Tibial nerve (tissue), 4 donors: ENCODE measurements around the gene SEL1L. TPM values are rescaled to one million over a fixed set of nuclear protein-coding genes. Genes with fewer than 3 reads are reported as not detected.

Experiments used
- DNase-seq, 2 donors: peaks; one replicate each; pipeline ENCODE4 v3.0.0-alpha.2; 2019; ENCODE audit warnings: low spot score in 2 of 2
- H3K27ac ChIP-seq, 4 donors: fragments of 200-600 bp; sonication (generic) in 3 of 4; one replicate each; pipeline ENCODE4 v1.5.1; 2017 to 2019; ENCODE audit warnings: mild to moderate bottlenecking in 1 of 4
- H3K27me3 ChIP-seq, 2 donors: fragments of 200-600 bp; sonication (generic) in 1 of 2; one replicate each; pipeline versions ENCODE4 v1.5.1 to v1.6.0; 2017 to 2019
- H3K36me3 ChIP-seq, 3 donors: fragments of 200-600 bp; sonication (generic); one replicate each; pipeline ENCODE4 v1.5.1; 2018 to 2019
- H3K4me1 ChIP-seq, 4 donors: fragments of 200-600 bp; sonication (generic) in 3 of 4; one replicate each; pipeline ENCODE4 v1.5.1; 2017 to 2019
- H3K4me3 ChIP-seq, 4 donors: fragments of 200-600 bp; sonication (generic) in 3 of 4; one replicate each; pipeline ENCODE4 v1.5.1; 2017 to 2019; ENCODE audit warnings: mild to moderate bottlenecking in 1 of 4, moderate library complexity in 1 of 4
- H3K9me3 ChIP-seq, 4 donors: fragments of 200-600 bp; sonication (generic) in 3 of 4; one replicate each; pipeline ENCODE4 v1.5.1; 2017 to 2019
- CTCF ChIP-seq, 5 experiments: fragments of 200-600 bp in 3 of 5; fragments of 450-650 bp in 2 of 5; sonication (generic) in 3 of 5; IDR thresholded peaks; one replicate each; pipeline ENCODE4 v1.5.1; 2016 to 2019; ENCODE audit warnings: antibody characterized with exemption in 5 of 5, mild to moderate bottlenecking in 3 of 5, moderate library complexity in 2 of 5
- EP300 ChIP-seq, 2 donors: sonication (generic); formaldehyde crosslinking; IDR thresholded peaks; one replicate each; pipeline ENCODE4 v1.6.1; 2017; ENCODE audit warnings: antibody characterized with exemption in 2 of 2, mild to moderate bottlenecking in 1 of 2
- POLR2A ChIP-seq, 2 donors: fragments of 450-650 bp; IDR thresholded peaks; one replicate each; pipeline ENCODE4 v1.6.1; 2017; ENCODE audit warnings: antibody characterized with exemption in 2 of 2, mild to moderate bottlenecking in 2 of 2, moderate library complexity in 2 of 2
- WGBS, 2 donors: methylation state at CpG; one replicate each; pipeline ENCODE4 v1.1.5; 2018; 5-methylcytosine and 5-hydroxymethylcytosine counted together
- total RNA-seq, 4 donors: library from RNA; depleted of rRNA; stranded (reverse); fragments of >200 nt; gene quantifications; one replicate each; pipeline ENCODE4 v1.1.0, GENCODE V29; 2016

Gene SEL1L
- total RNA-seq, 4 donors from 2014 or later, result 35.2 to 42.2 (median 40.1) TPM

GRCh38 chr14:81485781-81486180 is 47.9 kb downstream of the SEL1L start:
- Histone ChIP-seq H3K27ac (no peak overlapping the region), H3K4me3 (no peak overlapping the region), H3K36me3 (peaks cover 5 to 93% (median 16%) of the 10 kb centered on the region in 3 donors), H3K9me3 (no peaks in the 10 kb centered on the region), H3K27me3 (no peaks in the 10 kb centered on the region), H3K4me1 (no peaks in the 10 kb centered on the region)
- no peak for DNase-seq
- no peak for TF ChIP-seq CTCF (IDR thresholded peaks at IDR 0.05)
- TF ChIP-seq EP300 (IDR thresholded peaks at IDR 0.05), result no peak
- no peak for TF ChIP-seq POLR2A (IDR thresholded peaks at IDR 0.05)
- WGBS, 2 donors, result 89 to 91% methylated on average over 1 of the region's 1 CpG

GRCh38 chr14:81485372-81485771 is 48.3 kb downstream of the SEL1L start:
- H3K9me3 ChIP-seq, result no peaks in the 10 kb centered on the region
- TF ChIP-seq EP300 (IDR thresholded peaks at IDR 0.05) (no peak), POLR2A (IDR thresholded peaks at IDR 0.05) (no peak), CTCF (IDR thresholded peaks at IDR 0.05) (no peak)
- no peaks in the 10 kb centered on the region for H3K4me1 ChIP-seq
- H3K4me3 ChIP-seq, result no peak overlapping the region
- no peaks in the 10 kb centered on the region for H3K27me3 ChIP-seq
- no peak overlapping the region for H3K27ac ChIP-seq
- DNase-seq, result no peak
- 90 to 96% methylated on average over 7 of the region's 7 CpGs for WGBS, 2 donors
- H3K36me3 ChIP-seq, result peaks cover 5 to 93% (median 12%) of the 10 kb centered on the region in 3 donors

- Histone ChIP-seq H3K4me3 (no peak overlapping the region), H3K27me3 (no peaks in the 10 kb centered on the region), H3K9me3 (no peaks in the 10 kb centered on the region), H3K4me1 (no peaks in the 10 kb centered on the region), H3K36me3 (peaks cover 5 to 94% (median 7%) of the 10 kb centered on the region in 3 donors), H3K27ac (no peak overlapping the region)
- TF ChIP-seq POLR2A (IDR thresholded peaks at IDR 0.05) (no peak), CTCF (IDR thresholded peaks at IDR 0.05) (no peak), EP300 (IDR thresholded peaks at IDR 0.05) (no peak)
- no peak for DNase-seq
- 88% methylated on average over 4 of the region's 4 CpGs for WGBS, 2 donors
Observed at GRCh38 chr14:81484120-81484519, 49.5 kb downstream of the SEL1L start.

GRCh38 chr14:81480741-81481140 is 52.9 kb downstream of the SEL1L start:
- TF ChIP-seq CTCF (IDR thresholded peaks at IDR 0.05), result no peak
- TF ChIP-seq POLR2A (IDR thresholded peaks at IDR 0.05), result no peak
- TF ChIP-seq EP300 (IDR thresholded peaks at IDR 0.05), result no peak
- Histone ChIP-seq H3K36me3 (peaks cover 3 to 95% (median 8%) of the 10 kb centered on the region in 3 donors), H3K4me3 (no peak overlapping the region), H3K27ac (no peak overlapping the region), H3K4me1 (no peaks in the 10 kb centered on the region), H3K9me3 (no peaks in the 10 kb centered on the region), H3K27me3 (no peaks in the 10 kb centered on the region)
- no peak for DNase-seq
- WGBS, 2 donors, result 91 to 92% methylated on average over 5 of the region's 5 CpGs

GRCh38 chr14:81478446-81478845 is 55.2 kb downstream of the SEL1L start:
- TF ChIP-seq EP300 (IDR thresholded peaks at IDR 0.05), result no peak
- no peak for TF ChIP-seq POLR2A (IDR thresholded peaks at IDR 0.05)
- no peak for TF ChIP-seq CTCF (IDR thresholded peaks at IDR 0.05)

More at GRCh38 chr14:81478446-81478845, 55.2 kb downstream of the SEL1L start:
- Histone ChIP-seq H3K9me3 (no peaks in the 10 kb centered on the region), H3K4me3 (no peak overlapping the region), H3K27me3 (no peaks in the 10 kb centered on the region), H3K27ac (no peak overlapping the region), H3K4me1 (no peaks in the 10 kb centered on the region), H3K36me3 (peaks cover 0 to 86% (median 8%) of the 10 kb centered on the region in 3 donors)
- DNase-seq, result no peak
- WGBS, 2 donors, result 75 to 82% methylated on average over 3 of the region's 3 CpGs
